ENCODE results near the gene MTHFR. TPM values are rescaled to one million over a fixed set of nuclear protein-coding genes. Genes with fewer than 3 reads are reported as not detected.

MTHFR gene
- total and polyA plus RNA-seq, 7 experiments from 2014 or later: 10.0 to 64.4 (median 49.5) TPM

- Histone ChIP-seq H3K27ac (ENCODE audit: low read depth, low read length) (no peak within 1 kb of the TSS), H3K4me1 (ENCODE audit: control insufficient read depth in 2 of 2, insufficient read depth in 2 of 2, low read length in 2 of 2) (peaks cover 0 to 5% of the 10 kb centered on the region in 2 donors), H3K4me3 (ENCODE audit: low read length) (no peak within 1 kb of the TSS), H3K36me3 (ENCODE audit: control insufficient read depth in 2 of 3, insufficient read depth in 3 of 3, low read length in 3 of 3) (no peaks in the 10 kb centered on the region), H3K9me3 (ENCODE audit: control insufficient read depth in 2 of 3, low read length in 3 of 3) (no peaks in the 10 kb centered on the region), H3K27me3 (ENCODE audit: control insufficient read depth in 2 of 2, insufficient read depth in 2 of 2, low read length in 2 of 2) (peaks cover 0 to 5% of the 10 kb centered on the region in 2 donors)
- Mint-ChIP-seq H3K4me1 (peaks cover 2 to 12% (median 5%) of the 10 kb centered on the region in 7 donors), H3K9me3 (no peaks in the 10 kb centered on the region), H3K36me3 (no peaks in the 10 kb centered on the region), H3K27ac (no peak within 1 kb of the TSS), H3K4me3 (peak within 1 kb of the TSS in 7 of 10 donors; percentile 3 to 55 (median 42)), H3K27me3 (peaks cover 13 to 35% (median 17%) of the 10 kb centered on the region in 5 donors)
- ChIA-PET CTCF (no interaction called here), POLR2A (no interaction called here)
- ATAC-seq (peak; percentile 66), DNase-seq (peak in 5 of 9 donors; percentile 13 to 54 (median 22))
- intact Hi-C loops (cut with micrococcal nuclease): no loop called here
Observed at GRCh38 chr1:11761988-11762406, 43.8 kb downstream of the MTHFR start, which contains the start of gene C1orf167. Gene C1orf167 (plus strand): TSS chr1:11762193. CDS start chr1:11764401, 2,208 bp downstream.

GRCh38 chr1:11761285-11761684, 44.5 kb downstream of the MTHFR start:
- H3K36me3 ChIP-seq (ENCODE audit: control insufficient read depth in 2 of 3, insufficient read depth in 3 of 3, low read length in 3 of 3): no peaks in the 10 kb centered on the region
- ChIA-PET POLR2A (no interaction called here), CTCF (no interaction called here)
- DNase-seq (no peak), ATAC-seq (no peak)
- H3K9me3 ChIP-seq (ENCODE audit: control insufficient read depth in 2 of 3, low read length in 3 of 3): no peaks in the 10 kb centered on the region
- H3K27me3 ChIP-seq (ENCODE audit: control insufficient read depth in 2 of 2, insufficient read depth in 2 of 2, low read length in 2 of 2): peaks cover 0 to 5% of the 10 kb centered on the region in 2 donors
- no peak overlapping the region for H3K4me3 ChIP-seq (ENCODE audit: low read length)
- peak overlapping the region in 4 of 10 donors; percentile 33 to 47 (median 40) for H3K4me3 Mint-ChIP-seq
- H3K27me3 Mint-ChIP-seq: peaks cover 13 to 36% (median 17%) of the 10 kb centered on the region in 5 donors
- H3K27ac ChIP-seq (ENCODE audit: low read depth, low read length): no peak overlapping the region
- peaks cover 2 to 12% (median 6%) of the 10 kb centered on the region in 7 donors for H3K4me1 Mint-ChIP-seq
- intact Hi-C loops (cut with micrococcal nuclease): no loop called here
- no peaks in the 10 kb centered on the region for H3K36me3 Mint-ChIP-seq
- H3K9me3 Mint-ChIP-seq: no peaks in the 10 kb centered on the region
- peaks cover 0 to 5% of the 10 kb centered on the region in 2 donors for H3K4me1 ChIP-seq (ENCODE audit: control insufficient read depth in 2 of 2, insufficient read depth in 2 of 2, low read length in 2 of 2)
- no peak overlapping the region for H3K27ac Mint-ChIP-seq

GRCh38 chr1:11759791-11760190, 46.0 kb downstream of the MTHFR start:
- Histone ChIP-seq H3K27ac (ENCODE audit: low read depth, low read length) (no peak overlapping the region), H3K4me1 (ENCODE audit: control insufficient read depth in 2 of 2, insufficient read depth in 2 of 2, low read length in 2 of 2) (peaks cover 0 to 5% of the 10 kb centered on the region in 2 donors), H3K9me3 (ENCODE audit: control insufficient read depth in 2 of 3, low read length in 3 of 3) (no peaks in the 10 kb centered on the region), H3K27me3 (ENCODE audit: control insufficient read depth in 2 of 2, insufficient read depth in 2 of 2, low read length in 2 of 2) (peaks cover 0 to 5% of the 10 kb centered on the region in 2 donors), H3K36me3 (ENCODE audit: control insufficient read depth in 2 of 3, insufficient read depth in 3 of 3, low read length in 3 of 3) (no peaks in the 10 kb centered on the region), H3K4me3 (ENCODE audit: low read length) (no peak overlapping the region)
- no peak overlapping the region for H3K4me3 Mint-ChIP-seq
- peaks cover 2 to 12% (median 6%) of the 10 kb centered on the region in 7 donors for H3K4me1 Mint-ChIP-seq
- DNase-seq (no peak), ATAC-seq (no peak)
- H3K36me3 Mint-ChIP-seq: no peaks in the 10 kb centered on the region
- intact Hi-C loops (cut with micrococcal nuclease): no loop called here
- no peaks in the 10 kb centered on the region for H3K9me3 Mint-ChIP-seq
- peaks cover 13 to 36% (median 17%) of the 10 kb centered on the region in 5 donors for H3K27me3 Mint-ChIP-seq
- H3K27ac Mint-ChIP-seq: no peak overlapping the region
- CTCF ChIA-PET: no interaction called here
- POLR2A ChIA-PET: no interaction called here

- ChIA-PET POLR2A (no interaction called here), CTCF (no interaction called here)
- no peaks in the 10 kb centered on the region for H3K36me3 ChIP-seq (ENCODE audit: control insufficient read depth in 2 of 3, insufficient read depth in 3 of 3, low read length in 3 of 3)
- DNase-seq (no peak), ATAC-seq (no peak)
- Mint-ChIP-seq H3K4me3 (no peak overlapping the region), H3K9me3 (no peaks in the 10 kb centered on the region), H3K36me3 (no peaks in the 10 kb centered on the region), H3K27me3 (peaks cover 0 to 26% (median 5%) of the 10 kb centered on the region in 5 donors), H3K27ac (no peak overlapping the region), H3K4me1 (peaks cover 0 to 26% (median 15%) of the 10 kb centered on the region in 7 donors)
- H3K27ac ChIP-seq (ENCODE audit: low read depth, low read length): no peak overlapping the region
- H3K9me3 ChIP-seq (ENCODE audit: control insufficient read depth in 2 of 3, low read length in 3 of 3): no peaks in the 10 kb centered on the region
- H3K27me3 ChIP-seq (ENCODE audit: control insufficient read depth in 2 of 2, insufficient read depth in 2 of 2, low read length in 2 of 2): no peaks in the 10 kb centered on the region
- H3K4me1 ChIP-seq (ENCODE audit: control insufficient read depth in 2 of 2, insufficient read depth in 2 of 2, low read length in 2 of 2): peaks cover 0 to 2% of the 10 kb centered on the region in 2 donors
- H3K4me3 ChIP-seq (ENCODE audit: low read length): no peak overlapping the region
- intact Hi-C loops (cut with micrococcal nuclease): no loop called here
Observed at GRCh38 chr1:11757047-11757446, 48.7 kb downstream of the MTHFR start.

GRCh38 chr1:11753555-11754208, 52.1 kb downstream of the MTHFR start:
- DNase-seq (no peak), ATAC-seq (no peak)
- Histone ChIP-seq H3K27ac (ENCODE audit: low read depth, low read length) (no peak overlapping the region), H3K4me3 (ENCODE audit: low read length) (no peak overlapping the region), H3K4me1 (ENCODE audit: control insufficient read depth in 2 of 2, insufficient read depth in 2 of 2, low read length in 2 of 2) (peaks cover 0 to 4% of the 10 kb centered on the region in 2 donors), H3K9me3 (ENCODE audit: control insufficient read depth in 2 of 3, low read length in 3 of 3) (no peaks in the 10 kb centered on the region), H3K27me3 (ENCODE audit: control insufficient read depth in 2 of 2, insufficient read depth in 2 of 2, low read length in 2 of 2) (no peaks in the 10 kb centered on the region), H3K36me3 (ENCODE audit: control insufficient read depth in 2 of 3, insufficient read depth in 3 of 3, low read length in 3 of 3) (peaks cover 0 to 26% (median 0%) of the 10 kb centered on the region in 3 experiments)
- ChIA-PET POLR2A (no interaction called here), CTCF (interaction anchor here (0.7 kb wide), 1 partner anchor 90 kb away, joined by 3 read pairs; the partner anchor contains the start of gene FBXO6)
- intact Hi-C loops (cut with micrococcal nuclease): no loop called here
- no peak overlapping the region for H3K4me3 Mint-ChIP-seq
- H3K4me1 Mint-ChIP-seq: peaks cover 7 to 29% (median 17%) of the 10 kb centered on the region in 7 donors
- H3K27me3 Mint-ChIP-seq: peaks cover 0 to 8% (median 0%) of the 10 kb centered on the region in 5 donors
- H3K9me3 Mint-ChIP-seq: no peaks in the 10 kb centered on the region
- peak overlapping the region in 2 of 9 donors; percentile 38 to 88 for H3K27ac Mint-ChIP-seq
- peaks cover 0 to 4% (median 0%) of the 10 kb centered on the region in 5 donors for H3K36me3 Mint-ChIP-seq

GRCh38 chr1:11752359-11753088, 53.2 kb downstream of the MTHFR start:
- no peak for ATAC-seq
- Mint-ChIP-seq H3K27ac (peak overlapping the region in 6 of 9 donors; percentile 36 to 84 (median 66)), H3K4me3 (peak overlapping the region in 1 of 10 donors; percentile 56), H3K9me3 (no peaks in the 10 kb centered on the region), H3K4me1 (peaks cover 7 to 33% (median 17%) of the 10 kb centered on the region in 7 donors), H3K36me3 (peaks cover 0 to 4% (median 0%) of the 10 kb centered on the region in 5 donors), H3K27me3 (peaks cover 0 to 4% (median 0%) of the 10 kb centered on the region in 5 donors)
- no peaks in the 10 kb centered on the region for H3K27me3 ChIP-seq (ENCODE audit: control insufficient read depth in 2 of 2, insufficient read depth in 2 of 2, low read length in 2 of 2)
- DNase-seq: no peak
- ChIA-PET POLR2A (no interaction called here), CTCF (no interaction called here)
- H3K9me3 ChIP-seq (ENCODE audit: control insufficient read depth in 2 of 3, low read length in 3 of 3): no peaks in the 10 kb centered on the region
- H3K27ac ChIP-seq (ENCODE audit: low read depth, low read length): no peak overlapping the region
- H3K4me1 ChIP-seq (ENCODE audit: control insufficient read depth in 2 of 2, insufficient read depth in 2 of 2, low read length in 2 of 2): peaks cover 0 to 6% of the 10 kb centered on the region in 2 donors
- peaks cover 0 to 38% (median 0%) of the 10 kb centered on the region in 3 experiments for H3K36me3 ChIP-seq (ENCODE audit: control insufficient read depth in 2 of 3, insufficient read depth in 3 of 3, low read length in 3 of 3)
- no peak overlapping the region for H3K4me3 ChIP-seq (ENCODE audit: low read length)
- intact Hi-C loops (cut with micrococcal nuclease): no loop called here
